Stimulated activated CD8-positive, alpha-beta memory T cell treated with anti-CD3 and anti-CD28 coated beads, Interleukin-12 subunit alpha, Interleukin-12 subunit beta, amount 100 ng/mL, for 24 hours (primary cell): ENCODE data around the gene ZNF695.

Experiments
- DNase-seq: peaks from one replicate; pipeline ENCODE4 v3.0.0-alpha.2; 2020; ENCODE audit errors: extremely low read depth

Gene ZNF695

GRCh38 chr1:246959944-246960693 lies 47.7 kb downstream of the ZNF695 start:
- DNase-seq = no peak

- no peak for DNase-seq
Measured at GRCh38 chr1:246954126-246954525, 53.7 kb downstream of the ZNF695 start.

DNA sequence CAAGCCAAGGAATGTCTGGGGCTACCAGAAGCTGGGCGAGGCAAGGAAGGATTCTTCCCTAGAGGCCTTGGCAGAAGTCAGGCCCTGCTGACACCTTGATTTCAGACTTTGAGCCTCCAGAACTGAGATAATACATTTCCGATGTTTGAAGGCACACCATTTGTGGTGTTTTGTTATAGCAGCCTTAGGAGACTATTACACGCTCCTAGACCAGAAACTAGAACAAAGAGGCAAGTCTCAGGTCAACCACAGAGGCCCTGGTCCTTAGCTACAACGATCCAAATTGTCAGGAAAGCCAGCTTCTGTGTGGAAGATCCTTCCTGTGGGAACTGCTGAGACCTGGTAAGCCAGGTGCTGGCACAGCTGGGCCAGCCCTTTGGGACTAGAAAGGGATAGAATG lies 56.4 kb downstream of the ZNF695 start:
- no peak for DNase-seq

DNA sequence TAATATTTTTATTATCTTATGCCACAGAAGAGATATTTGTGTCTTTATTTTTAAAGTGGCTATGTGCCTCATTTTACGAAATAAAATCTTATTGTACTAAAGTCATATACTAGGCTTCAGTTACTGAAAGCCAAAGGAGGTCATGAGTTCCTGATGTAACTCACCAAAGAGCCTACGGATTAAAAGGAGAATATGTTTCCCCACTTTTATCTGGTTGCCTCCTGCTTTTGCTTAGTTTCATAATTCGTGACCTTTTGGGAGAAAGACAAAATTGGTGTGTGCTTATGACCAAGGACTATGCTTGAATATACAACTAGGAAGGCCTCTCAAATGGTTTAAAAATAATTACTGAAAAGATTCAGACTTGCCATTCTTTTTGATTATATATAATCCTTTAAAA lies 57.9 kb downstream of the ZNF695 start:
- DNase-seq = no peak

- DNase-seq = no peak
Measured at GRCh38 chr1:246947255-246947654, 60.6 kb downstream of the ZNF695 start.

- DNase-seq = no peak
Measured at GRCh38 chr1:246946366-246946765, 61.5 kb downstream of the ZNF695 start.
